NCI-H2029 treated with DMSO at 0.1 percent for 48 hours (cell line): ENCODE data around the gene CES2.
"Not testable (repeated sequence)": the region's sequence is repeated elsewhere in the genome, so short reads cannot be mapped to it uniquely, and the experiment has no call there.

Experiments used
- DNase-seq: peaks from one replicate; lab custom pipeline; 2025; lab: John Stamatoyannopoulos, UW

Gene CES2

DNA sequence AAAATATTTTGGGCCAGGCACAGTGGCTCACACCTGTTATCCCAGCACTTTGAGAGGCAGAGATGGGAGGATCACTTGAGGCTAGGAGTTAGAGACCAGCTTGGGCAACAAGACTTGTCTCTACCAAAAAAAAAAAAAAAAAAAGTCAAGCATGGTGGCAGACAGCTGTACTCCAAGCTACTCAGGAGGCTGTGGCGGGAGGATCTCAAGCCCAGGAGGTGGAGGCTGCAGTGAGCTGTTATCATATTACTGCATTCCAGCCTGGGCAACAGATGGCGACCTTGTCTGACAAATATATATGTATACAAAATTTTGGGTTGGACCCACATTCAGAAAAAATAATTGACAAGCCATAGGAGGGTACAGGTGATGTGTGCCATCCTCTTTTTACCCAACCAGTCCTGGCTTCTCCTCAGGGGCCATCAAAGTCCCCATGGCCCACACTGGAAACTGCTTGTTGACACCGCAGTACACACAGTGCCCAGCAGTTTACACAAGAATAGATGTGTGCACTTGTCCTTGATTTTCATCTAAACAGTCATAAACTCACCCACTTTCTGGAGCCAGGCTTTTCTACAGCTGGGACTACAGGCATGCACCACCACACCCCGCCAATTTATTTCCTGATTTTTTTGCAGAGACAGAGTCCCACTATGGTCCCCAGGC lies 1.7 kb downstream of the CES2 start:
- no peak for DNase-seq

DNA sequence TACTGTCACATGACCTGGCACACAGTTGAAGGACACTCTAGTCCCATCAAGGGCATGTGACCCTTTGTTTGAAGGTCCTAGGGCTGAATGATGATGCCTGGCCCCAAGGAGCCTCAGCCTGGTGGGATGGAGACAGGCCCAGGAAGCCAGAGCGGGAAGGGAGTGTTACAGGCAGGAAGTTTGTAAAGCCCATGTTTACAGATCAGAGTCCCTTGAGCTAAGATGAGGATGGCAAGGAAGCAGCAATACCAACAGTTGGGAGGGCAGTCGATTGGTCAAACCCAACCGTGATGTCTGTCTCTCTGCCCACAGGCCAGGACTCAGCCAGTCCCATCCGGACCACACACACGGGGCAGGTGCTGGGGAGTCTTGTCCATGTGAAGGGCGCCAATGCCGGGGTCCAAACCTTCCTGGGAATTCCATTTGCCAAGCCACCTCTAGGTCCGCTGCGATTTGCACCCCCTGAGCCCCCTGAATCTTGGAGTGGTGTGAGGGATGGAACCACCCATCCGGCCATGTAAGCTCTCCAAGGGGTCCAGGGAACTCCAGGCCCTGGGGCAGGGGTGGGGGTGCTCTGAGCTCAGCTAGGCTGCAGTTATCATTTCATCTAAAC lies 2.5 kb downstream of the CES2 start:
- DNase-seq, result no peak

DNA sequence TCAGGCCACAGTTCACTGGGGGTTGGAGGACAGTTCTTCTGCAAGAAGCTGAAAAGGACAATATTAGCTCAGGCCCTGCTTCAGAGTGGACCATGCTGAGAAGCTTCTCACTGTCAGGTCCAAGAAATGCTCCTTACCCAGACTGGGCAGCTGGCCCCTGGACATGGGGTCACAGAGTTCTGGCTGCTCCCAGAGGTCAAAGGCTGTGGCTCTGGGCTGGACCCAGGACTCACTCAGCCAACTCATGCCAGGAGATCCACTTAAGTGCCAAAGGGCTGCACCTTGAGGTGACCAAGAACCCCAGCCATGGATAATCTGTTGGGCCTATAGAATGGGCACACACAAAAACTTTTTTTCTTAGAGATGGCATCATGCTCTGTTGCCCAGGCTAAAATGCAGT lies 4.0 kb downstream of the CES2 start:
- DNase-seq, result no peak

DNA sequence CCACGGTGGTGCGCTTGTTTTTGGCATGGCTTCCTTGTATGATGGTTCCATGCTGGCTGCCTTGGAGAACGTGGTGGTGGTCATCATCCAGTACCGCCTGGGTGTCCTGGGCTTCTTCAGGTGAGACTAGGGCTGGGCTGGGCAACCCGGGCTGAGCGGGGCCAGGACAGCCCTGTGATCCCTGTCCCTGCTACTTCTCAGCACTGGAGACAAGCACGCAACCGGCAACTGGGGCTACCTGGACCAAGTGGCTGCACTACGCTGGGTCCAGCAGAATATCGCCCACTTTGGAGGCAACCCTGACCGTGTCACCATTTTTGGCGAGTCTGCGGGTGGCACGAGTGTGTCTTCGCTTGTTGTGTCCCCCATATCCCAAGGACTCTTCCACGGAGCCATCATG lies 4.9 kb downstream of the CES2 start:
- DNase-seq, result no peak

DNA sequence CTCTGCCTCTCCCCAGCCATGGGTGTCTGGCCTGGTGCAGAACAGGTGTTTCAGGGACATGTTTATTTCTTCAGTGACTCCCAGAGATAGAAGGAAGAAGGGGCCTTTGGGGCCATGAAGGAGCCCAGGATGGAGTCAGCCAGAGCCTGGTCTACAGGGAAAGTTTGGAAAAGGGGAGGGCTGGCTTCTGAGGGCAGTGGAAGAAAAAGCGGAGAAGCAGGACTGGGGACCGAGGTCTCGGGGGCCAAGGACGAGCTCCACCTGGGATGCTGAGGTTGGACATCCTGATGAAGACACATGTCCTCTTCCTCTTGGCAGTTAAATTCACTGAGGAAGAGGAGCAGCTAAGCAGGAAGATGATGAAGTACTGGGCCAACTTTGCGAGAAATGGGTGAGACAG lies 7.7 kb downstream of the CES2 start:
- DNase-seq, result no peak

DNA sequence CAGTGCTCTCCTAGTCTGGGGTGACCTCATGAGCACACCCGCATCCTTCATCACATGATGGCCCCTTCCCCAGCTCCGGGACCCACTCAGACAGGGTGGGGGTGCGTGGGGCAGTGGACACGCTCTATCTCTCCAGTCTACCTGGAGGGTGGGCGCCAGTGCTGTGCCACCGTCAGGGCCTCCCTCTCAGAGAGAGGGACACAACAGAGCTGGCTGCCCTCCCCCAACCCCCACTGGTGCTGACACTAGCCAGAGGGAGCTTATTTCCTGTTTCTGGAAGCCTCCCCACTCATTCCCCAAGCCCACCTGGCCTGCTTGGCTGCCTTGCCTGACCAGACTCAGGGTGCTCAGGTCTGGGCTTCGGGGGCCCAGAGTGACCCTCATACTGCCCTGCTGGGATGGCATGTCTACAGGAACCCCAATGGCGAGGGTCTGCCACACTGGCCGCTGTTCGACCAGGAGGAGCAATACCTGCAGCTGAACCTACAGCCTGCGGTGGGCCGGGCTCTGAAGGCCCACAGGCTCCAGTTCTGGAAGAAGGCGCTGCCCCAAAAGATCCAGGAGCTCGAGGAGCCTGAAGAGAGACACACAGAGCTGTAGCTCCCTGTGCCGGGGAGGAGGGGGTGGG lies 8.2 kb downstream of the CES2 start:
- no peak for DNase-seq

DNA sequence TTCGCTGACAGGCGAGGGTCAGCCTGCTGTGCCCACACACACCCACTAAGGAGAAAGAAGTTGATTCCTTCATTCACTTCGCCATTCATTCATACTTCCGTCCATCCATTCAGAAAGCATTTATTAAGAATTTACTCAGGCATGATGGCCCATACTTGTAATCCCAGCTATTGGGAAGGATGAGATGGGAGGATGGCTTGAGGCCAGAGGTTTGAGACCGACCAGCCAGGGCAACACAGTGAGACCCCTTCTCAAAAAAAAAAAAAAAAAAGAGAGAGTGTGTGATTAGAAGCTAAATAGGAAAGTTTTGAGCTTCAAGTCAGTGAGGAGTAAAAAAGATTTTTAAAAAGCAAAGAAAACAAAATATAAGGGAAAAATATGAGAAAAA lies 8.7 kb downstream of the CES2 start:
- DNase-seq, result no peak

DNA sequence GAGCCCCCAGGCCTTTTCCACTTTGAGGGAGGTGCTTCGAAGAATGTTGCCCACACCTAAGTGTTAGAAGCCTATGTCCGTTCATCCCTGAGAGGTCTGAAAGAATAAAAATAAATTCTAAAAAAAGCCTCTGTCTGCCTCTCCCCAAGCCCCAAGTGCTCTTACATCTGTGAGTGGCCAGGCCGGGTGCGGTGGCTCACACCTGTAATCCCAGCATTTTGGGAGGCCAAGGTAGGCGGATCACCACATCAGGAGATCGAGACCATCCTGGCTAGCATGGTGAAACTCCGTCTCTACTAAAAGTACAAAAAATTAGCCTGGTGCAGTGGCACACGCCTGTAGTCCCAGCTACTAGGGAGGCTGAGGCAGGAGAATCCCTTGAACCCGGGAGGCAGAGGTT lies 9.7 kb downstream of the CES2 start:
- DNase-seq, result not testable (repeated sequence)

DNA sequence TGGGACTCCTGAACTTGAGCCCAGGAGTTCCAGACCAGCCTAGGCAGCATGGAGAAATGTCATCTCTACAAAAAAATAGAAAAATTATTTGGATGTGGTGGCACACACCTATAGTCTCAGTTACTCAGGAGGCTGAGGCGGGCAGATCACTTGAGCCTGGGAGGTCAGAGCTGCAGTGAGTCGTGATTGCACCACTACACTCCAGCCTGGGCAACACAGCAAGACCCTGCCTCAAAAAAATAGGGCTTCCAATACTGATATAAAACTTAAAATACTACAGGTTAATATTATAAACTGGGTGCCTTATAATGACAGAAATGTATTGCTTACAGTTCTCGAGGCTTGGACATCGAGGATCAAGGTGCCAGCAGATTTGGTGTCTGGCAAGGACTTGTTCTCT lies 10.6 kb downstream of the CES2 start:
- DNase-seq, result no peak

DNA sequence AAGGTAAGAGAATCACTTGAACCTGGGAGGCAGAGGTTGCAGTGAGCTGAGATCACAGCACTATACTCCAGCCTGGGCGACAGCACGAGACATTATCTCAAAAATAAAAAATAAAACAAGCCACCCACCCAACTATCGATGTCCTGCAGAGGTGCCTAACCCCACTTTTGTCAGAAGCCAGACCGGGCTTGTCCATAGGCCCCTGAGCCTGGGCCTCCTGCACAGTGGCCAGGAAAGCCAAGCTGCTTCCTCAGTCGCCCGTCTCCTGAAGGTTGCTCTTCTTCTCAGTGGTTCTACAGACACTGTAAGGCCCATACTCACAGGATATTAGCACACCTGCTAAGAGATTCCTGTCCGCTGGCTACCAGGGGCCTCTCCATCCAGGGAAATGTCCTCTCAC lies 11.2 kb downstream of the CES2 start:
- no peak for DNase-seq

DNA sequence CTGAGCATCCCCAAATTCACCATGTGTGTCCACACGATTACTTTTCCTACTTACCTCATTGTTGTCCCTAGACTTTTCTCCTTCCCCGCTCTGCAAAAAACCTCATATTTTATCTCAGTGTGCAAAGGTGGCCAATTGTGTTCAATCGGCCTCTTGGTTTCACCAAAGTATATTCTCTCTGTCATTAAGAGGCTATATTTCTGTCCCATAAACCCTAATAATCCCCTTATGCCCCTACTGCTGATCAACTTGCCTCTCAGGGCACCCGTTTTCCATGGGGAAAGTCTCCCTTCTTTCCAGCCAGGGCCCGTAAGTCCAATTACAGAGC lies 11.6 kb downstream of the CES2 start:
- no peak for DNase-seq

DNA sequence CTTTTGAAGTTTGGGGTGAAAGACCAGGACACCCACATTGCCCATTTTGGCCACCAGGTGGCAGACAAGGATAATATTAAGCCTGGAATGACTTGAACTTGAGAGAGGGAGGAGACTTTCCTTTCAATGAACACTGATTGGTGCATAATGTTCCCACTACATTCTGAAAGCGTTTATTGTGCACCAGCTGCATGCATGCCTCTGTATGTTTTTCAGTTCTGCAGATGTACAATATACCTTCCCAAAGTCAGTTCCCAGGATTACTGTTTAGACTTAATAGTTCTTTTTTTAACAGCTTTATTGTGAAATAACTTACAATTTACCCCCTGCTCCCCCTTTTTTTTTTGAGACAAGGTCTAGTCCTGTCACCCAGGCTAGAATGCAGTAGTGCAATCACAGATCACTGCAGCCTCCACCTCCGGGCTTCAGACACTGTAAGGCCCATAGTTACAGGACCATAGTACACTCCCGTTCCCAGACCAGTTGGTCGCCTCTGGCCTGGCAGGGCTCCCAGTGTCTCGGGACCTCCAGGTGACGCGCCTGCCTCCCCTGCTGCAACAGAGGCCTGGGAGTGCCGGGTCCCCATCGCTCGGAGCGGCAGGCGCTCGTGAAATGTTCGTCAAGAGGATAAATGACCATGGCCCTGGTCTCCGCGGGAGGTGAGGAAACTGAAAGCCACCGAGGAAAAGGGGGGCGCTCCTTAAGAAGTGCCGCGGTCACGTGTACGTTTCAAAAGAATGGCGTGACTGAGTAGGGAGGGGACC lies 12.2 kb downstream of the CES2 start:
- peak; percentile 24 for DNase-seq

DNA sequence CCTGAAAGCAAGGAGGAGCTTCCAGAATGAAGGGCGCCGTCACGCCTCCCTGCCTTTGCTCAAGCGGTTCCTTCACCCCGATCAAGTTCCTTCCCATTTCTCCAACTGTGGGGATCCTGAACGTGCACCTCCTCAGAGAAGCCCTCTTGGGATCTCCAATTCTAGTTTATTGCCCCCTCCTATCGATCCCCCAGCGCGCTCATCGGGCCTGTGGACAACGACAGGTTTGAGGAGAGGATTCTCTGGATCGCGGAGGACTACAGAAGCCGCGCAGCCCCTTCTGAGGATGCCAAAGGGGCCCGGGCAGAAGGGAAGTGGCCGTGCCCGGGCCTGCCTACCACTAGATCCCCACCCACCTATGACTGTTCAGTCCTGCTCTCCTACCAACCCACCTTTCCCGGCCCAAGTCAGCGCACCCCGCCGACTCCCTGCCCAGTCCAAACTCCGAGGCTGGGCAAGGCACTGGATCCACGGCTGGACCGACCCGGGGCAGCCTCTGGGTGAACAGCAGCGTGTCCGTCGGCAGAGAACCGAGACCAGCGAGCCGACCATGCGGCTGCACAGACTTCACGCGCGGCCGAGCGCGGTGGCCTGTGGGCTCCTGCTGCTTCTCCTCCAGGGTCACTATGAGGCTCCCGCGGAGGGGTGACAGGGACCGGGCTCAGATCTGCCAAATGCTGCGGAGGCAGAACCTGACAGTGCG lies 13.0 kb downstream of the CES2 start:
- no peak for DNase-seq

DNA sequence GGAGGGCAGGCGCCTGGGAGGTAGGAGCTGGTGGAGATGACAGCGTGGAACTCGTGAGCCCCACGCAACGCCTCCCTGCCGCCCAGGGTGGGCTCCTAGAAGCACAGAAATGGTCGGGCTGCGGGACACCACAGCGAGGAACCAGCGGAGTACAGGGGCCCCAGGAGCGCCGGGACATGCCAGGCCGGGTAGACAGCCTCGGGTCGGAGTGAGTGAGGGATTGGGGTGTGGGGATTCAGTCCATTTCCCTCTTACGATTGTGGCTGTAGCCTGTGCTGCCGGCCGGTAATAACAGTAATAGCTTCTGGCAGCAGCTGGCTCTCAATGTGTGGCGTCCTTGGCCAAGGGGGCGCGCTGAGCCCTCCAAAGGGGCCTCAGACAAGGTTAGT lies 13.5 kb downstream of the CES2 start:
- no peak for DNase-seq

DNA sequence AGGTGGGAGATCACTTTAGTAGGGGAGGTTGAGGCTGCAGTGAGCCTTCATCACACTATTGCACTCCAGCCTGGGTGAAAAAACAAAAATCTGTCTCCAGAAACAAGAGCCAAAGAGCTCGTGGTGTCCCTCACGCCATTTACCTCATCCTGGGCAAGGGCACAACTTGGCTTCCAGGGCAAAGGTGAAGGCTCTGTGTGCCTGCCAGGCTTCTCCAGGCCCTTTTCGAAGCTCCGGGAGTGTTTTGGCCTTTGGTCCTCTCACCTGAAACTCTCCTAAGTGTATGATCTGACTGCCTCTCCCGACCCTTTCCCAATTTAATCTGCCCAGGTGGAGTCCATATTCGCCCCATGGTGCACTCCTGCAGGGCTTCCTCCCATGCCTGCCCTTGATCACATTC lies 14.2 kb downstream of the CES2 start:
- no peak for DNase-seq

DNA sequence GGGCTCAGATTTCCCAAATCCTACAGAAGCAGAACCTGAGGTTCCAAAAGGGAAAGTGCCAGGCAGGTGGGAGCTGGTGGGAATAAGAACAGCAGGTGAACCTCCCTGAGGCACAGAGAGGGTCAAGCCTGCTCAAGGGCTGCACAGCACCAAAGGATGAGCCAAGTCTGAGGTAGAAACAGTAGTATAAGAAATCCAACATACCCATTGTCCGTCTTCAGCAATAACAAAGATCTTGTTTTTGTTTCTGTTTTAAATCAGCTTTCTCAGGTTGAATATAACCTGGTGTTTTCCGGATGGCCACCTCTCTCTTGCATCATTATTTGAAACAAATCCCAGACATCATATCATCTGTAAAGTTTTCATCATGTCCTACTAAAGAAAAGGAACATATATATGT lies 15.1 kb downstream of the CES2 start:
- DNase-seq, result no peak

DNA sequence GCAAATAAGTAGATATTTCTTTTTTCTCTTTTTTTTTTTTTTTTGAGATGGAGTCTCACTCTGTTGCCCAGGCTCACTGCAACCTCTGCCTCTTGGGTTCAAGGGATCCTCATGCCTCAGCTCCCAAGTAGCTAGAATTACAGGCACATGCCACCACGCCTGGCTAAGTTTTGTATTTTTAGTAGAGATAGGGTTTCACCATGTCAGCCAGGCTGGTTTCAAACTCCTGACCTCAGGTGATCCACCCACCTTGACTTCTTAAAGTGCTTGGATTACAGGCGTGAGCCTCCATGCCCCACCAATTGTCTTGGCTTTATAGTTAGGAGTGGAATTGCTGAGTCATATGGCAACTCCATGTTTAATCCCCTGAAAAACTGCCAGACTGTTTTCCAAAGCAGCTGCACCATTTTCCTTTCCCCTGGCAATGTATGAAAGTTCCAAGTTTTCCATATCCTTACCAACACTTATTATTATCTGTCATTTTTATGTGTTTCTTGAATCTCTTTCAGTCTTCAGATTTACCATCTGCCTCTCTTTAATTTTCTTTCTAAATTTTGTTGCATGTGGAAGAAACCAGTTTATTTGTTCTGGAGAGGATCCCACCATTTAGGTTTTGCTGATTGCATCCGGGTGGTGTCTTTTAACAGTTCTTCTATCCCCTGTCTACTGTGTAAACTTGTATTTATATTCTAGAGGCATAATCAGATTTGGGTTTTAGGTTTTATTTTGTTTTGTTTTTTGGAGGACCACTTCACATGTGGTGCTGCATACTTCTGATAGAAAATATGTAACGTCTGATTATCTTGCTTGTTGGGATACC lies 15.9 kb downstream of the CES2 start:
- DNase-seq, result no peak

DNA sequence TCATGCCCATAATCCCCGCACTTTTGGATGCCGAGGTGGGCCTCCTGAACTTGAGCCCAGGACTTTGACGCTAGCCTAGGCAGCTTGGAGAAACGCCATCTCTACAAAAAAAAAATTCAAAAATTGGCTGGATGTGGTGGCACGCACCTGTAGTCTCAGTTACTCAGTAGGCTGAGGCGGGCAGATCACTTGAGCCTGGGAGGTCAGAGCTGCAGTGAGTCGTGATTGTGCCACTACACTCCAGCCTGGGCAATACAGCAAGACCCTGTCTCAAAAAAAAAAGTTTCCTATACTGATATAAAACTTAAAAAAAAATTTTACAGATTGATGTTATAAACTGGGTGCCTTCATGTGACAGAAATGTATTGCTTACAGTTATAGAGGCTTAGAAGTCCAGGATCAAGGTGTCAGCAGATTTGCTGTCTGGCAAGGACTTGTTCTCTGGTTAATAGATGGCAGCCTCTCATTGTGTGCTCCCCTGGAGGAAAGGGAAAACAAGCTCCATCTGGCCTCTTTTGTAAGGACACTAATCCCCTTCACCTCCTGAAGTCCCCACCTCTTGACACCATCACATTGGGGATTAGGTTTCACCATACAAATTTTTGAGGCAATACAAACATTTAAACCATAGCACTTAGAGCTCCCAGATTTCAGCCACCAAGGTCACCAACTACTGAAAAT lies 17.3 kb downstream of the CES2 start:
- DNase-seq, result no peak

DNA sequence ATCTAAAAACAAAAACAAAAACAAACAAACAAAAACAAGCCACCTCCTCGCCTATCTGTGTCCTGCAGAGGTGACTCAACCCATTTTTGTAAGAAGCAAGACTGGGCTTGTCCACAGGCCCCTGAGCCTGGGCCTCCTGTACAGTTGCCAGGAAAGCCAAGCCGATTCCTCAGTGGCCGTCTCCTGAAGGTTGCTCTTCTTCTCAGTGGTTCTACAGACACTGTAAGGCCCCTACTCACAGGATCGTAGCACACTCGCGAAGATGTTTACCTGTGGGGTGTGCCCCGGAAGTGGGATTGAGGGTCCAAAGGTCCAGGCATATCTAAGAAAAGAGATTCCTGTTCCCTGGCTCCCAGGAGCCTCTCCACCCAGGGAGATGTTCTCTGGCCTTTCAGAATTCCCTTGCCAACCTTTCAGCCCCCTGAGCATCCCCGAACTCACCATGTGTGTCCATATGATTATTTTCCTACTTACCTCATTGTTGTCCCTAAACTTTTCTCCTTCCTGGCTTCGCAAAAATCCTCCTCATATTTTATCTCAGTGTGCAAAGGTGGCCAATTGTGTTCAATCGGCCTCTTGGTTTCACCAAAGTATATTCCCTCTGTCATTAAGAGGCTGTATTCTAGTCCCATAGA lies 18.3 kb downstream of the CES2 start:
- no peak for DNase-seq

DNA sequence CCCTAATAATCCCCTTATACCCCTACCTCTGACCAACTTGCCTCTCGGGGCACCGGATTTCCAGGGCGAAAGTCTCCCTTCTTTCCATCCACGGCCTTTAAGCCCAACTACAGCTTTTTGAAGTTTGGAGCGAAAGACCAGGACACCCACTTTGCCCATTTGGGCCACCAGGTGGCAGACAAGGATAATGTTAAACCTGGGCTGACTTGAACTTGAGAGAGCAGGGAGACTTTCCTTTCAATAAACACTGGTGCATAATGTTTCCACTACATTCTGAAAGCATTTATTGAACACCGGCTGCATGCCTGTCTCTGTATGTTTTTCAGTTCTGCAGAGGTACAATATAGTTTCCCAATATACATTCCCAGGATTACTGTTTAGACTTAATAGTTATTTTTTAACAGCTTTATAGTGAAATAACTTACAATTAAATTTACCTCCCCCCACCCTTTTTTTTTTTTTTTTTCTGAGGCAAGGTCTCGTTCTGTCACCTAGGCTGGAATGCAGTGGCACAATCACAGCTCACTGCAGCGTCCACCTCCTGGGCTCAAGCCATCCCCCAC lies 18.9 kb downstream of the CES2 start:
- DNase-seq, result no peak
